Osteoblast (primary cell): ENCODE data around the gene UNC93B1. TPM values are rescaled to one million over a fixed set of nuclear protein-coding genes. Genes with fewer than 3 reads are reported as not detected.
"Not testable (repeated sequence)": the region's sequence is repeated elsewhere in the genome, so short reads cannot be mapped to it uniquely, and the experiment has no call there.

ENCODE experiments used
- DNase-seq: peaks from one replicate; pipeline ENCODE4 v3.0.0; 2011; ENCODE audit warnings: low spot score, mixed read lengths; ENCODE audit not compliant: insufficient read length; ENCODE audit errors: missing footprints
- H2AFZ ChIP-seq: 2 replicates; pipeline ENCODE4 v1.6.0; 2011; ENCODE audit warnings: mild to moderate bottlenecking, low read length
- H3K27ac ChIP-seq: 2 replicates; pipeline ENCODE4 v1.5.1; 2011; ENCODE audit warnings: mild to moderate bottlenecking, low read depth, low read length, moderate library complexity
- H3K27me3 ChIP-seq: 2 replicates; pipeline ENCODE4 v1.6.0; 2012; ENCODE audit warnings: mild to moderate bottlenecking, control low read depth, inconsistent platforms, low read length, moderate library complexity; ENCODE audit not compliant: insufficient read depth
- H3K36me3 ChIP-seq: 2 replicates; pipeline ENCODE4 v1.5.1; 2011; ENCODE audit warnings: mild to moderate bottlenecking, low read length, control low read depth, moderate library complexity; ENCODE audit not compliant: insufficient read depth
- H3K4me1 ChIP-seq: 2 replicates; pipeline ENCODE4 v1.5.1; 2011; ENCODE audit warnings: mild to moderate bottlenecking, low read length, control low read depth, moderate library complexity; ENCODE audit not compliant: insufficient read depth
- H3K4me2 ChIP-seq: 2 replicates; pipeline ENCODE4 v1.6.0; 2011; ENCODE audit warnings: mild to moderate bottlenecking, low read length; ENCODE audit not compliant: insufficient read depth
- H3K4me3 ChIP-seq: fragments of 200-600 bp; sonication (generic); 3 replicates; pipeline ENCODE4 v1.5.1; 2012; ENCODE audit warnings: mild to moderate bottlenecking, low read length, inconsistent platforms; ENCODE audit not compliant: insufficient read depth
- H3K79me2 ChIP-seq: 2 replicates; pipeline ENCODE4 v1.6.0; 2012; ENCODE audit warnings: mild to moderate bottlenecking, low read length, control low read depth, inconsistent platforms; ENCODE audit not compliant: insufficient read depth
- H3K9me3 ChIP-seq: 2 replicates; pipeline ENCODE4 v1.5.1; 2011; ENCODE audit warnings: low read depth, low read length, control low read depth
- H4K20me1 ChIP-seq: 2 replicates; pipeline ENCODE4 v1.6.0; 2012; ENCODE audit warnings: mild to moderate bottlenecking, low read length, control low read depth; ENCODE audit not compliant: insufficient read depth
- small RNA-seq: library from RNA; depleted of rRNA; stranded (forward); fragments of <200 nt; gene quantifications from one replicate; pipeline ENCODE3, GENCODE V24; 2012
- total RNA-seq: library from RNA; depleted of rRNA; stranded (reverse); fragments of >200 nt; gene quantifications from 2 replicates; pipeline ENCODE4 v1.2.3, GENCODE V29; 2012

Gene UNC93B1
- total RNA-seq, 1 donor: 39.8 TPM

GRCh38 chr11:67943406-67943805, 60.5 kb downstream of the UNC93B1 start:
- H3K4me2 ChIP-seq, H3K4me3 ChIP-seq, H2AFZ ChIP-seq, H3K36me3 ChIP-seq, H3K4me1 ChIP-seq, H3K9me3 ChIP-seq, H3K27me3 ChIP-seq, H3K27ac ChIP-seq, H3K79me2 ChIP-seq, H4K20me1 ChIP-seq, DNase-seq: not testable (repeated sequence)

Small RNA genes lying within 50 kb of the gene (small RNA-seq; reads per million reads assigned to genes)
- gene MIR6753: not detected

Other genes with a start within 250 kb of the UNC93B1 start
- 59.5 and 63.0 TPM in 2 replicates for gene ALDH3B1, start 6.2 kb upstream of the UNC93B1 start, total RNA-seq
- gene NDUFS8, start 26.6 kb upstream of the UNC93B1 start, total RNA-seq: 60.7 and 73.1 TPM in 2 replicates
- 85.4 and 87.5 TPM in 2 replicates for gene TCIRG1, start 34.9 kb upstream of the UNC93B1 start, total RNA-seq
- gene CHKA, start 117.3 kb upstream of the UNC93B1 start, total RNA-seq: 26.5 and 29.0 TPM in 2 replicates
- 27.1 and 29.8 TPM in 2 replicates for gene KMT5B, start 209.2 kb upstream of the UNC93B1 start, total RNA-seq